Endothelial cell of umbilical vein (primary cell): ENCODE measurements around the gene SLCO2A1. TPM values are rescaled to one million over a fixed set of nuclear protein-coding genes. Genes with fewer than 3 reads are reported as not detected.

Experiments
- BruUV-seq: library from RNA; stranded (reverse); fragments of 400-500 nt; replicated peaks from 2 replicates; lab custom pipeline; 2021; lab: Mats Ljungman, UMichigan
- CTCF ChIA-PET: fragments of 300-600, 350-600 bp; sonication (Branson Sonifier 250); formaldehyde crosslinking; loops from one replicate; lab custom pipeline; 2021; ENCODE audit warnings: antibody characterized with exemption, inconsistent platforms; lab: Charles Lee
- POLR2A ChIA-PET: fragments of 300-600, 350-600 bp; sonication (Branson Sonifier 250); formaldehyde crosslinking; loops from one replicate; lab custom pipeline; 2021; ENCODE audit warnings: antibody characterized with exemption, inconsistent platforms; lab: Charles Lee
- DNase-seq: peaks from one replicate; pipeline ENCODE4 v3.0.0-alpha.2; 2011; ENCODE audit warnings: low read depth, low spot score
- FAIRE-seq: peaks from 2 replicates; lab custom pipeline; 2011; peaks lifted over from hg19 to GRCh38; lab: Jason Lieb, UNC
- H2AFZ ChIP-seq: 2 replicates; pipeline ENCODE4 v1.6.0; 2012; ENCODE audit warnings: low read depth, low read length, control low read depth, inconsistent platforms
- H3K27ac ChIP-seq: 2 replicates; pipeline ENCODE4 v1.5.1; 2011; ENCODE audit warnings: low read depth, mild to moderate bottlenecking, control low read depth, low read length, moderate library complexity; ENCODE audit not compliant: insufficient read depth
- H3K27me3 ChIP-seq, 2 experiments: 2 replicates each; pipeline versions ENCODE4 v1.6.0 to v1.6.1; 2011; ENCODE audit warnings: low read length in 2 of 2, mixed read lengths in 1 of 2; ENCODE audit not compliant: control insufficient read depth in 2 of 2, insufficient read depth in 2 of 2
- H3K36me3 ChIP-seq, 2 experiments: 2 replicates in 1 of 2; 3 replicates in 1 of 2; pipeline ENCODE4 v1.5.1; 2011; ENCODE audit warnings: low read length in 2 of 2, mild to moderate bottlenecking in 1 of 2, moderate library complexity in 1 of 2; ENCODE audit not compliant: control insufficient read depth in 2 of 2, insufficient read depth in 2 of 2; ENCODE audit errors: extremely low read depth in 1 of 2
- H3K4me1 ChIP-seq: 3 replicates; pipeline ENCODE4 v1.5.1; 2011; ENCODE audit warnings: mild to moderate bottlenecking, low read length; ENCODE audit not compliant: control insufficient read depth, insufficient read depth; ENCODE audit errors: extremely low read depth
- H3K4me2 ChIP-seq: 2 replicates; pipeline ENCODE4 v1.6.1; 2011; ENCODE audit warnings: low read length, control low read depth, mixed read lengths; ENCODE audit not compliant: insufficient read depth
- H3K4me3 ChIP-seq, 3 experiments: fragments of 200-600 bp in 1 of 3; sonication (generic), shearing (Covaris generic) in 1 of 3; replicated peaks in 1 of 3; 2 replicates each; pipeline ENCODE4 v1.5.1; 2011 to 2016; ENCODE audit warnings: control low read depth in 3 of 3, low read length in 3 of 3, mild to moderate bottlenecking in 2 of 3, inconsistent platforms in 1 of 3, low read depth in 1 of 3, moderate library complexity in 1 of 3; ENCODE audit not compliant: insufficient read depth in 1 of 3
- H3K79me2 ChIP-seq: 2 replicates; pipeline ENCODE4 v1.6.0; 2012; ENCODE audit warnings: low read length, inconsistent platforms; ENCODE audit not compliant: control insufficient read depth, insufficient read depth
- H3K9ac ChIP-seq: replicated peaks from 2 replicates; pipeline ENCODE3; 2011; ENCODE audit warnings: low read length, control low read depth; ENCODE audit not compliant: insufficient read depth; ENCODE audit errors: extremely low read depth
- H3K9me1 ChIP-seq: replicated peaks from 3 replicates; pipeline ENCODE4 v1.6.0; 2011; ENCODE audit warnings: mild to moderate bottlenecking, low read length; ENCODE audit not compliant: control insufficient read depth, insufficient read depth; ENCODE audit errors: extremely low read depth
- H3K9me3 ChIP-seq: replicated peaks from 2 replicates; pipeline ENCODE4 v1.5.1; 2012; ENCODE audit warnings: low read length, inconsistent platforms; ENCODE audit not compliant: control insufficient read depth, insufficient read depth
- H4K20me1 ChIP-seq: replicated peaks from 2 replicates; pipeline ENCODE3; 2011; ENCODE audit warnings: mild to moderate bottlenecking, low read length; ENCODE audit not compliant: control insufficient read depth, insufficient read depth; ENCODE audit errors: extremely low read depth
- CTCF ChIP-seq, 2 donors: IDR thresholded peaks; 1 replicate in 1 of 2; 2 replicates in 1 of 2; pipeline ENCODE4 v1.5.1; 2011; ENCODE audit warnings: low read length in 2 of 2, mild to moderate bottlenecking in 2 of 2, moderate library complexity in 2 of 2, control low read depth in 1 of 2, inconsistent platforms in 1 of 2, low read depth in 1 of 2; ENCODE audit not compliant: insufficient read depth in 1 of 2; ENCODE audit errors: extremely low read depth in 1 of 2
- EZH2 ChIP-seq: IDR thresholded peaks from 2 replicates; pipeline ENCODE4 v1.6.1; 2012; ENCODE audit warnings: borderline replicate concordance, low read depth, mild to moderate bottlenecking, moderate library complexity, low read length, inconsistent platforms; ENCODE audit not compliant: severe bottlenecking
- FOS ChIP-seq: IDR thresholded peaks from 2 replicates; pipeline ENCODE4 v1.6.1; 2011; ENCODE audit warnings: mild to moderate bottlenecking, low read length, moderate library complexity, borderline replicate concordance; ENCODE audit not compliant: insufficient read depth
- GATA2 ChIP-seq: IDR thresholded peaks from 2 replicates; pipeline ENCODE4 v1.7.0; 2011; ENCODE audit warnings: low read depth, mild to moderate bottlenecking, moderate library complexity, mixed read lengths, low read length; ENCODE audit not compliant: insufficient read length, insufficient read depth
- JUN ChIP-seq: IDR thresholded peaks from 2 replicates; pipeline ENCODE4 v1.6.1; 2011; ENCODE audit warnings: borderline replicate concordance, low read depth; ENCODE audit not compliant: insufficient read length, insufficient read depth
- MAX ChIP-seq: IDR thresholded peaks from 2 replicates; pipeline ENCODE4 v1.6.1; 2011; ENCODE audit not compliant: insufficient read depth, insufficient read length
- MYC ChIP-seq: IDR thresholded peaks from one replicate; pipeline ENCODE4 v1.6.1; 2011; ENCODE audit warnings: mild to moderate bottlenecking, low read depth, low read length
- POLR2A ChIP-seq: IDR thresholded peaks from 2 replicates; pipeline ENCODE4 v1.6.1; 2012; ENCODE audit warnings: low read depth, mild to moderate bottlenecking, control low read depth, low read length
- POLR2AphosphoS5 ChIP-seq: IDR thresholded peaks from 2 replicates; pipeline ENCODE4 v1.6.1; 2012; ENCODE audit warnings: low read depth, mild to moderate bottlenecking, control low read depth, low read length, moderate library complexity; ENCODE audit not compliant: insufficient read depth
- dilution Hi-C: fragments of 300-500 bp; cut with MboI; formaldehyde crosslinking; loops from one replicate; pipeline ENCODE4 v1.15.0; 2019; ENCODE audit warnings: low sequenced_read_pairs; ENCODE audit not compliant: extremely low pct_ligation_motif_present
- intact Hi-C: fragments of 100-400 bp; cut with micrococcal nuclease; formaldehyde crosslinking; loops from one replicate; pipeline ENCODE4 v1.10.0; 2022
- polyA plus RNA-seq, 4 experiments: library from polyadenylated mRNA; depleted of rRNA in 3 of 4; stranded (reverse) in 3 of 4; unstranded in 1 of 4; fragments of >200 nt; gene quantifications; 2 replicates each; pipeline versions ENCODE4 v1.2.1 to v1.2.3, GENCODE V29; 2011 to 2012; ENCODE audit warnings: missing spikeins in 1 of 4
- total RNA-seq: library from RNA; stranded (reverse); gene quantifications from 2 replicates; pipeline ENCODE4 v1.2.3, GENCODE V29; 2021

SLCO2A1 gene
- total and polyA plus RNA-seq, 2 donors (not counting 3 experiments of a cell fraction or from before 2014, with no cell fraction given), result 1.4 to 11.9 TPM

- FAIRE-seq, result no peak
- BruUV-seq, result no TSS peak
- CTCF ChIA-PET, result interaction anchor here (1.0 kb wide), 1 partner anchor 33 kb away, joined by 3 read pairs; no protein-coding TSS in a partner anchor
These were observed 52.2 kb downstream of the SLCO2A1 start for GRCh38 chr3:133977568-133977967.

More at GRCh38 chr3:133977568-133977967, 52.2 kb downstream of the SLCO2A1 start:
- H3K9ac ChIP-seq, result no peak overlapping the region
- intact Hi-C loops (no loop called here), dilution Hi-C loops (no loop called here)
- no peak for TF ChIP-seq MYC
- TF ChIP-seq JUN, result no peak
- TF ChIP-seq GATA2, result no peak
- TF ChIP-seq POLR2AphosphoS5, result no peak
- no peak for TF ChIP-seq EZH2
- no peak for TF ChIP-seq FOS
- TF ChIP-seq POLR2A, result no peak
- no peak for TF ChIP-seq MAX
- no peak for TF ChIP-seq CTCF (IDR thresholded peaks at IDR 0.05; ENCODE audit: extremely low read depth in 1 of 2, insufficient read depth in 1 of 2, low read depth in 1 of 2, low read length in 2 of 2)
- no peaks in the 10 kb centered on the region for H3K27me3 ChIP-seq
- H3K4me2 ChIP-seq, result no peak overlapping the region
- no peaks in the 10 kb centered on the region for H4K20me1 ChIP-seq
- H3K4me1 ChIP-seq, result peaks cover 17% of the 10 kb centered on the region
- no peaks in the 10 kb centered on the region for H3K36me3 ChIP-seq
- H3K4me3 ChIP-seq, result no peak overlapping the region
- H3K79me2 ChIP-seq, result no peaks in the 10 kb centered on the region
- peak; percentile 32 for DNase-seq
- H2AFZ ChIP-seq, result no peak overlapping the region
- no peaks in the 10 kb centered on the region for H3K9me1 ChIP-seq
- POLR2A ChIA-PET, result no interaction called here
- H3K27ac ChIP-seq, result no peak overlapping the region
- no peaks in the 10 kb centered on the region for H3K9me3 ChIP-seq
